ENCODE measurements around the gene ACAP2.

DNA sequence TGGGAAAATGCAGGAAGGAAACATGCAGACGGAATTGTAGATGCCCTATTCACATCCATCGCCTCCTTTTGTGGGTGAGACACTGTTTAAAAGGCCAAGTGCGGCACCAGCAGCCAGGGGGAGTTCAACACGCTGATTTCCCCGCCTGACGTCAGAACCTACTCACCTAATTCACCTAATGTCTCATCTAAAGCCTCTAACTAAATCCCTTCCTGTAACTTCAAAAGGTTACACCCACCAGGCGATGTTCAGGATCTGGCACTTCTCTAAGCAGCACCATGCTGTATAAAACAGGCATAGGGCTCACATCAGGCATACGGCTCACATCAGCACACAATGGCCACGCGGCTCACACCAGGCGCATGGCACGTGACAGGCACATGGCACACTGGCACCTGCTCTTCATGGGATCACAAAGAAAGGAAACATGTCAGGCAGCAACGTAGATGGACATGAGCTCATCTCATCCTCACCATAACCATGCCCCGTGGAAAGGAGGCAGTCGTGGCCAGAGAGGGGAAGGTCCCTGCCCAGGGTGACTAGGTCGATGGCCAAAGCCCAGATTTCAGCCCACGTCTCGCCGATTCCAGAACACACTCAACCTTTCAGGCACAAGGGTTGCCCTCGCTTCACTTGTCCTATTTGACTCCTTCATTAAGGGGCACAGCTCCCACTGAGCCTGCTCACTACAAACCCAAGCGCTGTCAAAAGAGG is 193.6 kb downstream of the ACAP2 start:
- TF ChIP-seq, protein P1, sequence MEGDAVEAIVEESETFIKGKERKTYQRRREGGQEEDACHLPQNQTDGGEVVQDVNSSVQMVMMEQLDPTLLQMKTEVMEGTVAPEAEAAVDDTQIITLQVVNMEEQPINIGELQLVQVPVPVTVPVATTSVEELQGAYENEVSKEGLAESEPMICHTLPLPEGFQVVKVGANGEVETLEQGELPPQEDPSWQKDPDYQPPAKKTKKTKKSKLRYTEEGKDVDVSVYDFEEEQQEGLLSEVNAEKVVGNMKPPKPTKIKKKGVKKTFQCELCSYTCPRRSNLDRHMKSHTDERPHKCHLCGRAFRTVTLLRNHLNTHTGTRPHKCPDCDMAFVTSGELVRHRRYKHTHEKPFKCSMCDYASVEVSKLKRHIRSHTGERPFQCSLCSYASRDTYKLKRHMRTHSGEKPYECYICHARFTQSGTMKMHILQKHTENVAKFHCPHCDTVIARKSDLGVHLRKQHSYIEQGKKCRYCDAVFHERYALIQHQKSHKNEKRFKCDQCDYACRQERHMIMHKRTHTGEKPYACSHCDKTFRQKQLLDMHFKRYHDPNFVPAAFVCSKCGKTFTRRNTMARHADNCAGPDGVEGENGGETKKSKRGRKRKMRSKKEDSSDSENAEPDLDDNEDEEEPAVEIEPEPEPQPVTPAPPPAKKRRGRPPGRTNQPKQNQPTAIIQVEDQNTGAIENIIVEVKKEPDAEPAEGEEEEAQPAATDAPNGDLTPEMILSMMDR (IDR thresholded peaks at IDR 0.05) = no peak
- TF ChIP-seq CREM (CRISPR knock-in tag; IDR thresholded peaks at IDR 0.05) (no peak), FOXJ3 (CRISPR knock-in tag; IDR thresholded peaks at IDR 0.05; ENCODE audit: borderline replicate concordance) (no peak), NFYB (CRISPR knock-in tag; conservative IDR thresholded peaks at IDR 0.05; ENCODE audit: low read depth) (no peak)
- TF ChIP-seq, protein P2, sequence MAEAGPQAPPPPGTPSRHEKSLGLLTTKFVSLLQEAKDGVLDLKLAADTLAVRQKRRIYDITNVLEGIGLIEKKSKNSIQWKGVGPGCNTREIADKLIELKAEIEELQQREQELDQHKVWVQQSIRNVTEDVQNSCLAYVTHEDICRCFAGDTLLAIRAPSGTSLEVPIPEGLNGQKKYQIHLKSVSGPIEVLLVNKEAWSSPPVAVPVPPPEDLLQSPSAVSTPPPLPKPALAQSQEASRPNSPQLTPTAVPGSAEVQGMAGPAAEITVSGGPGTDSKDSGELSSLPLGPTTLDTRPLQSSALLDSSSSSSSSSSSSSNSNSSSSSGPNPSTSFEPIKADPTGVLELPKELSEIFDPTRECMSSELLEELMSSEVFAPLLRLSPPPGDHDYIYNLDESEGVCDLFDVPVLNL (CRISPR knock-in tag; IDR thresholded peaks at IDR 0.05; ENCODE audit: borderline replicate concordance, low read depth) = no peak
